Mesenchymal stem cell (in vitro differentiated cells and primary cell): Measurements from ENCODE around the gene NECAB3.

Experiments
- DNase-seq: peaks from one replicate; pipeline ENCODE4 v3.0.0-alpha.2; 2013
- H2AFZ ChIP-seq: one replicate; pipeline ENCODE4 v1.6.1; 2013; ENCODE audit warnings: low read depth, mild to moderate bottlenecking, control low read depth, inconsistent platforms, low read length, moderate library complexity
- H2AK5ac ChIP-seq: 2 replicates; pipeline ENCODE4 v1.6.1; 2013; ENCODE audit warnings: low read length, moderate library complexity, mild to moderate bottlenecking, inconsistent platforms; ENCODE audit not compliant: severe bottlenecking
- H2BK120ac ChIP-seq: one replicate; pipeline ENCODE4 v1.6.1; 2013; ENCODE audit warnings: low read depth, mild to moderate bottlenecking, inconsistent platforms, low read length, moderate library complexity
- H2BK12ac ChIP-seq, 2 experiments: one replicate each; pipeline ENCODE4 v1.6.1; 2013; ENCODE audit warnings: inconsistent platforms in 2 of 2, low read length in 2 of 2, mild to moderate bottlenecking in 2 of 2, moderate library complexity in 2 of 2, control low read depth in 1 of 2
- H2BK15ac ChIP-seq: one replicate; pipeline ENCODE4 v1.6.1; 2013; ENCODE audit warnings: mild to moderate bottlenecking, low read depth, inconsistent platforms; ENCODE audit not compliant: poor library complexity, severe bottlenecking
- H2BK5ac ChIP-seq: 2 replicates; pipeline ENCODE4 v1.6.1; 2013; ENCODE audit warnings: low read depth, mild to moderate bottlenecking, low read length, control low read depth, inconsistent platforms; ENCODE audit not compliant: poor library complexity, severe bottlenecking
- H3K14ac ChIP-seq, 2 experiments: one replicate each; pipeline ENCODE4 v1.6.1; 2013; ENCODE audit warnings: inconsistent platforms in 2 of 2, low read length in 2 of 2, control low read depth in 1 of 2, mild to moderate bottlenecking in 1 of 2, moderate library complexity in 1 of 2
- H3K18ac ChIP-seq, 2 experiments: one replicate each; pipeline ENCODE4 v1.6.1; 2013; ENCODE audit warnings: inconsistent platforms in 2 of 2, low read length in 2 of 2, control low read depth in 1 of 2, low read depth in 1 of 2, mild to moderate bottlenecking in 1 of 2
- H3K23ac ChIP-seq, 2 experiments: one replicate each; pipeline ENCODE4 v1.6.1; 2013; ENCODE audit warnings: inconsistent platforms in 2 of 2, low read length in 2 of 2, mild to moderate bottlenecking in 2 of 2, moderate library complexity in 2 of 2, control low read depth in 1 of 2
- H3K27ac ChIP-seq: 2 replicates; pipeline ENCODE4 v1.5.1; 2013; ENCODE audit warnings: mild to moderate bottlenecking, moderate library complexity, low read length, control low read depth, inconsistent platforms; ENCODE audit not compliant: poor library complexity, severe bottlenecking
- H3K27me3 ChIP-seq, 2 experiments: 2 replicates each; pipeline versions ENCODE4 v1.6.1 to v1.7.0; 2013; ENCODE audit warnings: low read length in 2 of 2, mild to moderate bottlenecking in 2 of 2, moderate library complexity in 2 of 2, control low read depth in 1 of 2, inconsistent platforms in 1 of 2; ENCODE audit not compliant: control insufficient read depth in 1 of 2, insufficient read depth in 1 of 2
- H3K36me3 ChIP-seq, 2 experiments: 2 replicates each; pipeline versions ENCODE4 v1.6.1 to v1.7.0; 2013; ENCODE audit warnings: low read length in 2 of 2, control low read depth in 1 of 2, inconsistent platforms in 1 of 2, low read depth in 1 of 2, mild to moderate bottlenecking in 1 of 2; ENCODE audit not compliant: insufficient read depth in 2 of 2, control insufficient read depth in 1 of 2
- H3K4ac ChIP-seq, 2 experiments: one replicate each; pipeline ENCODE4 v1.6.1; 2013; ENCODE audit warnings: inconsistent platforms in 2 of 2, low read length in 2 of 2, mild to moderate bottlenecking in 2 of 2, moderate library complexity in 2 of 2, control low read depth in 1 of 2, low read depth in 1 of 2
- H3K4me1 ChIP-seq: 2 replicates; pipeline ENCODE4 v1.6.1; 2013; ENCODE audit warnings: low read depth, low read length, control low read depth; ENCODE audit not compliant: control insufficient read depth, insufficient read depth
- H3K4me2 ChIP-seq: 2 replicates; pipeline ENCODE4 v1.6.1; 2013; ENCODE audit warnings: low read length, mild to moderate bottlenecking, inconsistent platforms; ENCODE audit not compliant: poor library complexity, severe bottlenecking
- H3K4me3 ChIP-seq, 2 experiments: 2 replicates each; pipeline versions ENCODE4 v1.5.1 to v1.7.0; 2013; ENCODE audit warnings: low read length in 2 of 2, mild to moderate bottlenecking in 2 of 2, control low read depth in 1 of 2, low read depth in 1 of 2; ENCODE audit not compliant: insufficient read depth in 1 of 2
- H3K79me1 ChIP-seq: replicated peaks from 2 replicates; pipeline ENCODE4 v1.6.1; 2013; ENCODE audit warnings: mild to moderate bottlenecking, control low read depth, low read length, inconsistent platforms; ENCODE audit not compliant: poor library complexity, severe bottlenecking
- H3K9ac ChIP-seq: 2 replicates; pipeline ENCODE4 v1.7.0; 2013; ENCODE audit warnings: mild to moderate bottlenecking, low read length, moderate library complexity
- H3K9me3 ChIP-seq: 2 replicates; pipeline ENCODE4 v1.7.0; 2013; ENCODE audit warnings: mild to moderate bottlenecking, low read length; ENCODE audit not compliant: control insufficient read depth
- H4K8ac ChIP-seq: one replicate; pipeline ENCODE4 v1.6.1; 2013; ENCODE audit warnings: inconsistent platforms, mild to moderate bottlenecking, low read length, moderate library complexity
- H4K91ac ChIP-seq: one replicate; pipeline ENCODE4 v1.6.1; 2013; ENCODE audit warnings: mild to moderate bottlenecking, low read length, inconsistent platforms
- WGBS: methylation state at CpG from one replicate; pipeline ENCODE4 v1.1.7; 2013; ENCODE audit warnings: mixed read lengths; 5-methylcytosine and 5-hydroxymethylcytosine counted together

NECAB3 gene

GRCh38 chr20:33719277-33719988 is 45.2 kb upstream of the NECAB3 start:
- Histone ChIP-seq H3K79me1 (peaks cover 2% of the 10 kb centered on the region), H4K91ac (no peak overlapping the region), H3K4me3 (peak overlapping the region; percentile 68 to 85), H3K4me2 (peak overlapping the region; percentile 61), H3K9me3 (no peaks in the 10 kb centered on the region), H3K4ac (no peak overlapping the region), H2BK5ac (no peak overlapping the region), H3K27me3 (no peaks in the 10 kb centered on the region), H3K23ac (no peak overlapping the region), H3K9ac (peak overlapping the region; percentile 86), H2BK12ac (peak overlapping the region in 1 of 2 experiments; percentile 38), H3K36me3 (peaks cover 0 to 5% of the 10 kb centered on the region in 2 experiments), H4K8ac (peak overlapping the region; percentile 53), H3K18ac (peak overlapping the region in 1 of 2 experiments; percentile 3), H3K4me1 (peaks cover 4% of the 10 kb centered on the region), H3K14ac (no peak overlapping the region), H3K27ac (no peak overlapping the region), H2AK5ac (no peak overlapping the region), H2AFZ (no peak overlapping the region), H2BK120ac (no peak overlapping the region), H2BK15ac (no peak overlapping the region)
- 89% methylated on average over 13 of the region's 13 CpGs for WGBS
- DNase-seq, result no peak

GRCh38 chr20:33716498-33716897 is 42.3 kb upstream of the NECAB3 start:
- H3K4ac ChIP-seq, result no peak overlapping the region
- no peak overlapping the region for H2AK5ac ChIP-seq
- H2BK15ac ChIP-seq, result no peak overlapping the region
- no peak overlapping the region for H4K91ac ChIP-seq
- peaks cover 5 to 29% of the 10 kb centered on the region in 2 experiments for H3K36me3 ChIP-seq
- no peak overlapping the region for H2AFZ ChIP-seq
- no peaks in the 10 kb centered on the region for H3K27me3 ChIP-seq
- H3K27ac ChIP-seq, result no peak overlapping the region
- DNase-seq, result no peak
- H3K79me1 ChIP-seq, result peaks cover 2% of the 10 kb centered on the region
- no peak overlapping the region for H3K9ac ChIP-seq
- no peak overlapping the region for H2BK12ac ChIP-seq
- H3K18ac ChIP-seq, result no peak overlapping the region
- H3K9me3 ChIP-seq, result no peaks in the 10 kb centered on the region
- no peak overlapping the region for H2BK120ac ChIP-seq
- no peak overlapping the region for H3K23ac ChIP-seq
- 80% methylated on average over 2 of the region's 2 CpGs for WGBS
- no peak overlapping the region for H3K4me3 ChIP-seq
- H2BK5ac ChIP-seq, result no peak overlapping the region
- no peak overlapping the region for H4K8ac ChIP-seq
- H3K4me1 ChIP-seq, result peaks cover 4% of the 10 kb centered on the region
- H3K14ac ChIP-seq, result no peak overlapping the region
- H3K4me2 ChIP-seq, result no peak overlapping the region

GRCh38 chr20:33713865-33714367 is 39.7 kb upstream of the NECAB3 start:
- Histone ChIP-seq H2BK5ac (no peak overlapping the region), H2BK15ac (no peak overlapping the region), H3K36me3 (peaks cover 14 to 40% of the 10 kb centered on the region in 2 experiments), H4K91ac (no peak overlapping the region), H2AK5ac (no peak overlapping the region), H3K4me2 (no peak overlapping the region), H3K9ac (no peak overlapping the region), H3K18ac (peak overlapping the region in 1 of 2 experiments; percentile 48), H3K4me3 (no peak overlapping the region), H4K8ac (no peak overlapping the region), H3K79me1 (peaks cover 2% of the 10 kb centered on the region), H3K9me3 (no peaks in the 10 kb centered on the region), H3K14ac (peak overlapping the region in 1 of 2 experiments; percentile 48), H3K27ac (no peak overlapping the region), H2BK12ac (no peak overlapping the region), H3K4ac (no peak overlapping the region), H2AFZ (no peak overlapping the region), H3K27me3 (no peaks in the 10 kb centered on the region), H3K23ac (no peak overlapping the region), H3K4me1 (no peaks in the 10 kb centered on the region), H2BK120ac (no peak overlapping the region)
- no peak for DNase-seq
- 93% methylated on average over 10 of the region's 10 CpGs for WGBS

- H2BK120ac ChIP-seq, result no peak overlapping the region
- H2AFZ ChIP-seq, result no peak overlapping the region
- no peaks in the 10 kb centered on the region for H3K9me3 ChIP-seq
- H3K23ac ChIP-seq, result no peak overlapping the region
- no peak overlapping the region for H2BK12ac ChIP-seq
- peaks cover 2% of the 10 kb centered on the region for H3K79me1 ChIP-seq
- DNase-seq, result no peak
- H3K14ac ChIP-seq, result no peak overlapping the region
- H4K8ac ChIP-seq, result no peak overlapping the region
- H3K4ac ChIP-seq, result no peak overlapping the region
- 76% methylated on average over 1 of the region's 1 CpG for WGBS
- no peak overlapping the region for H2BK15ac ChIP-seq
- H3K4me3 ChIP-seq, result no peak overlapping the region
- no peak overlapping the region for H3K9ac ChIP-seq
- no peak overlapping the region for H3K4me2 ChIP-seq
- H3K27ac ChIP-seq, result no peak overlapping the region
- no peak overlapping the region for H3K18ac ChIP-seq
- no peaks in the 10 kb centered on the region for H3K4me1 ChIP-seq
- H2AK5ac ChIP-seq, result no peak overlapping the region
- no peaks in the 10 kb centered on the region for H3K27me3 ChIP-seq
- H4K91ac ChIP-seq, result no peak overlapping the region
- peaks cover 14 to 48% of the 10 kb centered on the region in 2 experiments for H3K36me3 ChIP-seq
- no peak overlapping the region for H2BK5ac ChIP-seq
These were observed 37.2 kb upstream of the NECAB3 start for GRCh38 chr20:33711446-33711738.
